ENCODE data around the gene CALM1.

Gene CALM1

DNA sequence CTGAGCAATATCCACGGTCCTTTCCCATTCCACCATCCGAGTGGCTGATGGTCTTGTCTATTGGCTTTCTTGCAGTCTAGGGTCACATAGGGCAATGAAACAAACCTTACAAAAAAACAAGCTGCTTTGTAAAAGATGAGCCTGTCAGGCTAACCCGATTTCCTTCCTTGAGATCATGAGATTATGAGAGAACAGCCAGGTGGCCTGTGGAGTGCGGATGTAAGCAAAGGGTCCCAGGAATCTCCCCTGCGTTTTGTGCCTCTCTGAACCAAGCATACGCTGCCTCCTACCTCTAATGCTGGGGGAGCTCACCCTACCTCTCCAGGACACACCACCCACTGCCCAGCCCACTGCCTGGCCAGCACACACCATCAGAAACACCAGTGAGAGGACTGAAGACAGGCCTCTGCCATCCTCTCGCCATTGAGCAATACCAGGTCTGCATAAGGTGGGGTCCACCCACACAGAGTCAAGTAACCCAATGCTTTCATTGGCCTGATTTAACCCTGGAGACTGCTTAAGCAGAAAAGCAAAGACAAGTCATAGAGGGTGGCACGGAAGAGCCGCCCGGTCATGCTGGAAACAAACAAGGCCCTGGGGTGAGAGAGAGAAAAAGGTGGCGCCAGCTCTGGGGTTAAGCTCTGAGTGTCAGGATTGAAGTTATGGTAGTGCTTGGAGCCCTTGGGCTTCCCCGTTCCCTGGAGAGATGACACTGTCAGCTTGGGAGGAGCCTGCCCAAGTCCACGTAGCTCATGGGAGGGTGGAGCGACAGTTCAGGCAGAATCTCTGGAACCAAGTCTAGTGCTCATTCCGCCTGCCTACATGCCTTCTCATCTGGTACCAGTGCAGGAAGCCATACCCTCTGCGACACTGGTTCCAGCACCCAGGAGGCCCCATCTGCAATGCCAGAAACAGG lies 46.6 kb downstream of the CALM1 start:
- no peak for DNase-seq (ENCODE audit: low read depth in 3 of 3)

DNA sequence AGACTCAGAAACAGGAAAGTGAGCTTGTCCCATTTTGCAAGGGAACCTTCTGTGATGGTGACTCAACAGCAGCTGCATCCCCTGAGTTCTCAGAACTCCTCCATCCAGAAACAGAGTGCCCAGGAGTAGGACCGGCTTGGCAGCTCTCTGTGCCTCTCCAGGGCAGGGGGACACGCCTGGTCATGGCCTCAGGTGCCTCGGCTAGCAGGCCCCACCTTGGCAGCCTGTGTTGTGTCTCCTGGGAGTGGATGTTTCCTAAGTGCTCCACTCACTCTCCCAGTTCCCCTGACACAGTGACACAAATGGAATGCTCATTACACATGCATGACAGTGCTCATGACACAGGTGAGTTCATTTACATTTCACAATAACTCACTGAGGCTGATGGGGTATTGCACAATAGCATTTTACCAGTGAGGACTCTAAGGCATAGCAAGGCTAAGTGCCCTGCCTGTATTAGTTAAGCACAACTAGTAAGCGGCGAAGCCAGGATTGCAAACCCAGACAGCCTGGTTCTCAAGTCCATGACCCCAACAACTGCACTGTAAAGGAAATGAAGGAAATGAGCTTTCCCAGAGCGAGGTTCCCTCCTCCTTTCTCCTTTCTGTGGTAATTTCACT lies 47.4 kb downstream of the CALM1 start:
- no peak for DNase-seq (ENCODE audit: low read depth in 3 of 3)

DNA sequence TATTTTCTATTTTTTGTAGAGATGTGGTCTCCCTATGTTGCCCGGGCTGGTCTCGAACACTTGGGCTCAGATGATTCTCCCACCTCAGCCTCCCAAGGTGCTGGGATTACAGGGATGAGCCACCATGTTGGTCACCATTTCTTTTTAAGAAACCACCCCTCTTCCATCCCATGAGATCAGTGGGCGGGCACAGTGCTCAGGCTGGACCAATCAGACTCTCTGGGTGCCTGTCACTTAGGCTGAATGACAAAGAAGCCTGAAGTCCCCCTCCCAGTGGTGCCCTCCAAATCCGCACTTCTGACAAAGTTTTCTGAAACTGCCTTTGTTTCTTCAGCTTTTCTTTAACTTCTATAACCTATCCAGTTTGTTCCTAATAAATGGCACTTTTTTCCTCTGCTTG lies 48.2 kb downstream of the CALM1 start:
- no peak for DNase-seq (ENCODE audit: low read depth in 3 of 3)

DNA sequence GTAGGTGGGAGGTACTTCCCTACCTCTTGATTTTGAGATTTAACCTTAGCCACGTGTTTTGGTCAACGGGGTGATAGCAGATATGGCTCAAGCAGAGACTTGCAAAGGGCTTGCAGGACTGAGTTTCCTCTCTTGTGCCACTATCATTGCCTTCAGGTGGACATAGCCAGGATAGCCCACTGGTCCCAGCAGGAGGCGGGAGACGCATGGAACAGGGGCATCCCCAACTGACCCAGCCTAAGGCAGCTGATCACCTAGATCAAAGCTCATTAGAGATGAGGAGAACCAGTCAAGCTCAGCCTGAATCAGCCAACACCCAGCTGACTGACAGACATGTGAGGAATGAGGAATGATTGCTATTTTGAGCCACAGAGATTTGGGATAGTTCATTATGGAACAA lies 49.6 kb downstream of the CALM1 start:
- no peak for DNase-seq (ENCODE audit: low read depth in 3 of 3)

DNA sequence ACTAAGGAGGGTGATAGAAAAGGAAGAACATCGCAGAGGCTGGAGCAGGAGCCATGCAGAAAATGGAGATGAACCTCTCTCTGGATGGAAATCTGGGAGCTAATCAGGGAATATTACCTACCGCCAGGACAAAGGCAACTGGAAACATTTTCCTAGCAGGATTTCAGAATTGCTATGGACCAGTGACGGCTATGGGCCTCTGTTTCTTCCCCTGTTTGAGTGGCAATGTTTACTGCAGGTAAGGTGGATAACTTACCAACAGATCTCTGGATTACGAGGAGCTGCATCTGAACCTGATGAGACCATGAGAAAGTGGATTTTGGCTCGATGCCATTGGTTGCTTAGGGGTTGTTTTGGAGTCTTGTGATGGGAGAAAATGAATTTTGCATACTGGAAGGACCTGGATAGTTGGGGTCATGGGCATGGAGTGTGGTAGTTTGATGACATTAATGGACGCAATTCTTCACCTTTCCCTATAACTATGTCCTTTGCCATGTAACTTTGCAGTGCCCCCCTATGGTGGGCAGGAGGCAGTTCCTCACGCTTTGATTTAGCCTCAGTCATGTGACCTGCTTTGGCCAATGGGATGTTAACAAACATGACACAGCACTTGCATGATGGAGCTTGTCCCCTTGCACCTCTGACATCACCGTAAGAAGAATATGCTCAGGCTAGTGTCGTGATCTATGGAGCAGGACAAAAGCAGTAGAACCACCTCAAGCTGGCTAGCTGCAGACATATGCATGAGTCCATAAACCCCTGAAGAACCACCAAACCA lies 51.1 kb downstream of the CALM1 start:
- DNase-seq (ENCODE audit: low read depth in 3 of 3): no peak

DNA sequence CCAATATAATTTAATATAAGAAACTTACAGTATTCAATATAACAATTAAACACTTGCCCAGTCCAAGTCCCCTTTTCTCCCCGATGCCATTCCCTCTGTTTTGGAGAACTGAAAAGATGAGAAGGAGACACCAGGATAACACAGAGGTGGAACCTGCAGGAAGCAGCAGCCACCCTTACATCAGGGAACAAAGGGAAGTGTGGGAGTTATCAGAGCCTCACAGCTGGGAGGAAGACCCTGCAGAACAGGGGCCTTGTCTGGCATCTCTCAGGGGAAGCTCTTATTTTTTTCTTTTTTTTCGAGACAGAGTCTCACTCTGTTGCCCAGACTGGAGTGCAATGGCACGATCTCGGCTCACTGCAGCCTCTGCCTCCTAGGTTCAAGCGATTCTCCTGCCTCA lies 52.6 kb downstream of the CALM1 start:
- DNase-seq (ENCODE audit: low read depth in 3 of 3): no peak

DNA sequence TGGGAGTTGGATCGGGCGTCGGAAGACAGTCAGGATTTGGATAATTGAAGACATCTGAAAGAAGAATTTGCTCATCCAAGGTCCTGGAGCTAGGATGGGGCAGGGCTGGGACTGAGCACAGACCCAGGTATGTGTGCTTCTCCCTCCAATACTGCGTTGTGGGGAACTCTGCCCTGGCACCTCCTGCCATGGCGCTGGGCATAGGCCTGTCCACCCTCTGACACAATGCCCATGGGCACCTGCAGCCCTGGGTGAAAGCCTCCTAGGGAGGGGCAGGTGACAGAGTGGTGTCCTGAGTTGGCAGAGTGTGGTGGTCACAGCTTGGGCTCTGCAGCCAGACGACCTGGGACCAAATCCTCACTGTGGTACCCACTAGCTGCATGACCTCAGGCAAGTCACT lies 53.3 kb downstream of the CALM1 start:
- DNase-seq (ENCODE audit: low read depth in 3 of 3): no peak

DNA sequence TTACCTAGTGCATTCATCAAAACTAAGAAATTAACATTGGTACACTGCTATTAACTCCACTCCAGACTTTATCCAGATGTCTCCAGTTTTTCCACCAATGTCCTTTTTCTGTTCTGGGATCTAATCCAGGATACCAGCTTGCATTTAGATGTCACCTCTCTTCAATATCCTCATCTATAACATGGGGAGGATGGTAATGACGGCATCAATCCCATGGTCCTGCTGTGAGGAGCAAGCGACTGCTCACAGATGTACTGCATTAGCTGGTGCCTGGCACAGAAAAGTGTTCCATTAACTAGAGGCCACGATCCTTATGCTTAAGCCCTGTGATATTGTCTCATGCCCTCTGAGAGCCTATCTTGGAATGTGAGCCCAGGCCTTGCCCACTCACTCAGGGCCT lies 53.8 kb downstream of the CALM1 start:
- no peak for DNase-seq (ENCODE audit: low read depth in 3 of 3)

DNA sequence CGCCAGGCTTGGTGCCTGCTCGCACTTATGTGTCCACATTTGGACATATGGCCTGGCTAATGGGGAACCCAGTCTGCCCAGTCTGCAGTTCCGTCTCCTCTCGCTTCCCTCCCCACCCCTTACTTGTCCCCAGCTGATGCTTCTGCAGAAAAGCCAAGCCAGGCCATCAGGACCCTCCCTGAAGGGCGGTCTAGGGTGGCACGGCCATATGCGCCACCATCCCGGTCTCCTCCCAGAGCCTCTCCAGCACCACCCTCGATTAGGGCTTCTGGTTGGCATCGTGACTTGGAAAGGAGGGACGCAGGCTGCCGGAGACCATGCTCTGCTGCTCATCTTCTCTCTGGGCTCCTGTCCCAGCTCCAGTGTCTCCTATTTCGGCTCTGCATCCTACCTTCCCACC lies 54.6 kb downstream of the CALM1 start:
- DNase-seq (ENCODE audit: low read depth in 3 of 3): no peak

DNA sequence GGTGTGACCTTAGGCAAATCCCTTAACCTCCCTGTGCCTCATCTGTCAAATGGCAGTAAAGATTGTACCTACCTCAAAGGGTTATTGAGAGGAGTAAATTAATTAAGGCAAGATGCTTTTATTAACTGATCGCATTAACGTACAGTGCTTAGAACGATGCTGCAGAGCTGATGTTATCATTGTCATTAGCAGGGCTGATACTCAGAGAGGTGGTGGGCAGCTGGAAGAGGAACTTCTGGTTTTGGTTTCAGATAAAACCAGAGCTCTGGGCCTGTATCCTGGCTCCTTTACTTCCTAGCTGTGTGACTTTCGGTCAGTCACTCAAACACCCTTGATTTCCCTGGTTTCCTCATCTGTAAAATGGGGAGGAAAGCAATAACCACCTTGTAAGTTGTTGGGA lies 55.1 kb downstream of the CALM1 start:
- no peak for DNase-seq (ENCODE audit: low read depth in 3 of 3)

DNA sequence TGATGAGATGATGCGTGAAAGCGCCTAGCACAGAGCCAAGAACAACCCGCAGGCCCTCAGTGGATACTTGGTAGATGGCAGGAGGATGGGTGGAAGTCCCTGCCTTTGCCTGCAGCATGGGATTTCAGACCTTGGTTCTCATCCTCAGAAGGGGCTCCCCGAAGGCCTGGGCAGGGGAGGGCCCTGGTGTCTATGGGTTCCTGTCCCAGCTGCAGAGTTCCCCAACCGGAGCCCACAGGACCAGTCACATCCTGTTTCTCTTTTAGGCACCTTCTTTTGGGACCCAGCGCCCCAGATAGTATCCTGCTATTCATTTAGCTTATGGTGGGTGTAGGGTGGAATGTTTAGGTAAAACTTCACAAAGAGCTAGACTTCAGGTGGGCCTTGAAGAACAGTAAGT lies 55.5 kb downstream of the CALM1 start:
- no peak for DNase-seq (ENCODE audit: low read depth in 3 of 3)

DNA sequence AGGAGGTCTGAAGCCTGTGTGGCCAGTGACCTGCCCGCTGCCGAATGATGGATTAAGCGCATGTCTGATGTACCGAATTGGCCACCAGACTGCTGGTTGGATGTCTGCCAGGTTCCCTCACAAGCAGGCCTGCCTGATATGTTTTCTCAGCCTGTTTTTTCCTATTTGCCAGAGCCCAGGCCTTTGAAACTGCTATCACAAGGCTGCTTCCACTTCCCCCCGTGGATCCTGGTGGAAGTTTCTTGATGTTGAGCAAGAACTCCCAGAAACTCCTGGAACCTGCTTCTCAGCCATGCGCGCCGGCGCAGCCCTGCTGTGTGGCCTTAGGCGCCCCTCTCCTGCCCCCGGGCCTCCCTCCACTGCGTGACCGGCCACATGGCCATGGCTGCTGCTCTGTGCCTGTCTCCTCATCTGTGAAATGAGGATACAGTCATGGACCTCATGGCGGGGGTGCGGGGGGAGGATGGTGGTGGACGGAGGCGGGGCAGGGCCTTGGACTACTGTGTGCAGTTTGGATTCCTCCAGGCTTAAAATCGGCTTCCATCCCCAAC lies 56.6 kb downstream of the CALM1 start:
- DNase-seq (ENCODE audit: low read depth in 3 of 3): no peak

DNA sequence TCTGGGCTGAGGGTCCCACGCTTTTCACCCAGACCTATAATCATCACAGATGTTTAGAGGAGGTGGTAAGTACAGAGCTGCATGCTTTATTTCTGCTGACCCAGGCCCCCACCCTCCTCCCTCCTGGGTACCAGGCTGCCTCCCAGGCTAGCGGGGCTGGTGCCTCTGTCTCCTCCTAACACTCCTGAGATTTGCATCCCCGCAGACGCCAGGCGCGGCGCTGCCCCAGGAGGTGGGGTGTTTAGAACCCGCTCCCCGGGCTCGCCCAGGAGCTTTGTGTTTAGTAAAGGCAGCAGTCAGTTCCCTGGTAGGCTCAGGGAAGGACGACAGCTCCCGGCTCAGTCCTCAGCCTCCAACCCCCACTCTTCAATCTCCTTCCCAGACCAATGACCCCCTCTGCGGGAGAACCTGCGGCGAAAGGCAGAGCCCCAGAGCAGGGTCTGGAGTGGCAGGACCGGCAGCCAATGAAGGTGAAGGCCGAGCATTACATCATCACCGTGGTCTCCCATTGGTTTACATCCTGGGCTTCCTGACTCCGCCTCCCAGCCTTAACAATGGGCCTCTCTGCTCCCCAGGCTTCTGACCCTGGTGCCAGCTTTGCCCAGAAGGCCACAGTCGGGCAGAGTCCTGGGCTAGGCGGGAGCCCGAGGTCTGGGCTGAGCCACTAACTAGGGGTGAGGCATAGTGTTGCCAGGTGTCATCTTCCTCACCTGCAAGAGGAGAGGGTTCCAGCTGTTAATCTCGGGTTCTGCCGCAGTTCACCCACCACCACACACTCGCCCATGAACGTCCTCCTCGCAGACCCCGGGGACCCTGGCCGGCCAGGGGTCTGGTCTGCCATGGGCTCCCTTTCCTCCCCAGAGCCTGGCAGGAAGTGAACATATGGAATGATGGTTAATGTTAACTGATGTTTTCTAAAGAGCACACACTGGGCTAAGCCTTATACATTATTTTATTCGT lies 57.5 kb downstream of the CALM1 start:
- no peak for DNase-seq (ENCODE audit: low read depth in 3 of 3)

DNA sequence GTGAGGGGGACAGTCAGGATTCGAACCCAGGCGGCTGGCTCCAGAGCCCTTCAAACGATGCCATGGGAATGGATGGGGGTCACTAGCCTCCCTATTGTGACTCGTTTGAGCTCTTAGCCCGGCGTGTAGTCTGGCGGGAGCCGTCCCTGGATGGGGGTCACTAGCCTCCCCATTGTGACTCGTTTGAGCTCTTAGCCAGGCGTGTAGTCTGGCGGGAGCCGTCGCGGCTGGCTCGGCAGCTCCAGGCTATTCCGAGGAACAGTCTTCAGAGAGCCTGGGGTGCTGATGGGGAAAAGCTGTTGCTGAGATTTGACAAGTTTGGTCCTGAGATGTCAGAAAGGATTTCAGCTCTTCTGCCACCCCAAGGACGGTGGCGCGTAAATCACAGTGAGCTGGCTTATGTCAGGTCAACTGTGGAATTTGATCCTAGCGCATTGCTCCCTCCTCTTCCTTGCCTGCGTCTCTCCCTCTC lies 58.3 kb downstream of the CALM1 start:
- DNase-seq (ENCODE audit: low read depth in 3 of 3): no peak

DNA sequence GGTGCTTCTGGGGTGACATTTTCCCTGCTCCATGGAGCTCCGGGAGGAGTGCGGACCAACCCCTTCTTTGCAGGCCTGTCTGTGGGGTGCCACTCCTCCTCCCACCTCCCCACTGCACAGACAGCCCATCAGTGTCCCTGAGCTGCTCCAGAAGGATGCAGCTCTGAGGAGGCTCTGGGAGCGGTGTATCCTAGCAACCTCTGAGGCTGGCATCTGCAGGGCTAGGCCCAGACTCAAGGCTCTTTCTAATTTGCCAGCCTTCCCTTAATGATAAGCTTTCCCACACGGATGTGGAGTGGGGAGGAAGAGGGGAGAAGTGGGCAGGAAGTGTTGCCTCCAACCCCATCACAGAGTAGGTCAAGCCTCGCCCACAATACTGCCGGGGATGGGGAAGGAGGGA lies 59.7 kb downstream of the CALM1 start:
- DNase-seq (ENCODE audit: low read depth in 3 of 3): no peak

DNA sequence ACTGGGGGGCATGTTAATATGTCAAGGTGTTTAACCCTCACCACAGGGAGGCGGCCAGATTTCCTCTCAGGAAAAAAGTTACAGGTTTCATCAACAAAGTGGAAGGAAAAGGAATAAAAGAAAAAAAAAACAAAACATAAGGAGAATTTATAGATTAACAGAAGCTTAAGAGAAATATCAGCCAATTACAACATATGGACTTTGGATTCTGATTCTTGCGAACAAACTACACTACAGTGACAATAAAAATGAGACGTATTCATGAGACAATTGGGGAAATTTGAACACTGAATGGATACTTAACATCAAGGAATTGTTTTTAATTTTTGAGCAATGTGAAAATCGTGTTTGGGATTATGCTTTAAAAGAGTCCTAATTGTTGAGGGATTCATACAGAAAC lies 60.4 kb downstream of the CALM1 start:
- DNase-seq (ENCODE audit: low read depth in 3 of 3): no peak
